NB4 (cell line): ENCODE measurements around the gene UGGT2.
"Not testable (repeated sequence)": the region's sequence is repeated elsewhere in the genome, so short reads cannot be mapped to it uniquely, and the experiment has no call there.

Experiments
- DNase-seq: peaks from one replicate; pipeline ENCODE4 v3.0.0; 2010; ENCODE audit warnings: low read depth
- H3K4me3 ChIP-seq: one replicate; pipeline ENCODE4 v1.5.1; 2011; ENCODE audit warnings: mild to moderate bottlenecking, low read depth, low read length, moderate library complexity
- MYC ChIP-seq: IDR thresholded peaks from 2 replicates; pipeline ENCODE4 v1.6.1; 2011; ENCODE audit warnings: low read depth, low read length
- POLR2A ChIP-seq: IDR thresholded peaks from 2 replicates; pipeline ENCODE4 v1.6.1; 2011; ENCODE audit warnings: mild to moderate bottlenecking; ENCODE audit not compliant: insufficient read length; ENCODE audit errors: extremely low read depth
- TF ChIP-seq, protein P1 (sequence below): IDR thresholded peaks from one replicate; pipeline ENCODE4 v1.5.1; 2012; ENCODE audit warnings: low read depth, low read length
- TF ChIP-seq, protein P2 (sequence below): IDR thresholded peaks from 2 replicates; pipeline ENCODE4 v1.6.1; 2011; ENCODE audit warnings: low read depth, low read length

The UGGT2 gene

DNA sequence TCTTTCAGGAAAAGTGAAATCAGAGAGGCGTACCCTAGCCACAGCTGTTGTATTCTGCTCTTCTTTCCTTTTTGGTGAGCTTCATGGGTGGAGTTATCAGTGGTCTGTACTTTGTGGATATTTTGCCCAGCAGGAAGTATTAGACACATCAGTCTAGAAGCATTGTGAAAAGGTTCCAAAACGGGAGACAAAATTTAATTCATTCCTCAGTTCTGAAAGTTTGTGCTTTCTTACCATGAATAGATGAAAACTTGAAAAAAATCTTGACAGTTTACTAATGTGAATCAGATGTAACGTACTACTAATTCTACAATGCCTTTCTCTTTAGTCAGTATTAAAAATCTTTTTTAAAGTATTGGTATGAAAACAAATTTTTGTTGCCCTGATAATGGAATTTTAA, 259.4 kb downstream of the UGGT2 start:
- no peak for TF ChIP-seq POLR2A
- TF ChIP-seq, protein P1, sequence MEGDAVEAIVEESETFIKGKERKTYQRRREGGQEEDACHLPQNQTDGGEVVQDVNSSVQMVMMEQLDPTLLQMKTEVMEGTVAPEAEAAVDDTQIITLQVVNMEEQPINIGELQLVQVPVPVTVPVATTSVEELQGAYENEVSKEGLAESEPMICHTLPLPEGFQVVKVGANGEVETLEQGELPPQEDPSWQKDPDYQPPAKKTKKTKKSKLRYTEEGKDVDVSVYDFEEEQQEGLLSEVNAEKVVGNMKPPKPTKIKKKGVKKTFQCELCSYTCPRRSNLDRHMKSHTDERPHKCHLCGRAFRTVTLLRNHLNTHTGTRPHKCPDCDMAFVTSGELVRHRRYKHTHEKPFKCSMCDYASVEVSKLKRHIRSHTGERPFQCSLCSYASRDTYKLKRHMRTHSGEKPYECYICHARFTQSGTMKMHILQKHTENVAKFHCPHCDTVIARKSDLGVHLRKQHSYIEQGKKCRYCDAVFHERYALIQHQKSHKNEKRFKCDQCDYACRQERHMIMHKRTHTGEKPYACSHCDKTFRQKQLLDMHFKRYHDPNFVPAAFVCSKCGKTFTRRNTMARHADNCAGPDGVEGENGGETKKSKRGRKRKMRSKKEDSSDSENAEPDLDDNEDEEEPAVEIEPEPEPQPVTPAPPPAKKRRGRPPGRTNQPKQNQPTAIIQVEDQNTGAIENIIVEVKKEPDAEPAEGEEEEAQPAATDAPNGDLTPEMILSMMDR = no peak
- no peak for TF ChIP-seq MYC
- TF ChIP-seq, protein P2, sequence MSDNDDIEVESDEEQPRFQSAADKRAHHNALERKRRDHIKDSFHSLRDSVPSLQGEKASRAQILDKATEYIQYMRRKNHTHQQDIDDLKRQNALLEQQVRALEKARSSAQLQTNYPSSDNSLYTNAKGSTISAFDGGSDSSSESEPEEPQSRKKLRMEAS = no peak
- DNase-seq = no peak
- no peak overlapping the region for H3K4me3 ChIP-seq

- DNase-seq = no peak
- TF ChIP-seq MYC (no peak), POLR2A (no peak)
- TF ChIP-seq, protein P1 = no peak
- TF ChIP-seq, protein P2 = no peak
- H3K4me3 ChIP-seq = no peak overlapping the region
Measured at GRCh38 chr13:95793018-95793555, 260.1 kb downstream of the UGGT2 start.

DNA sequence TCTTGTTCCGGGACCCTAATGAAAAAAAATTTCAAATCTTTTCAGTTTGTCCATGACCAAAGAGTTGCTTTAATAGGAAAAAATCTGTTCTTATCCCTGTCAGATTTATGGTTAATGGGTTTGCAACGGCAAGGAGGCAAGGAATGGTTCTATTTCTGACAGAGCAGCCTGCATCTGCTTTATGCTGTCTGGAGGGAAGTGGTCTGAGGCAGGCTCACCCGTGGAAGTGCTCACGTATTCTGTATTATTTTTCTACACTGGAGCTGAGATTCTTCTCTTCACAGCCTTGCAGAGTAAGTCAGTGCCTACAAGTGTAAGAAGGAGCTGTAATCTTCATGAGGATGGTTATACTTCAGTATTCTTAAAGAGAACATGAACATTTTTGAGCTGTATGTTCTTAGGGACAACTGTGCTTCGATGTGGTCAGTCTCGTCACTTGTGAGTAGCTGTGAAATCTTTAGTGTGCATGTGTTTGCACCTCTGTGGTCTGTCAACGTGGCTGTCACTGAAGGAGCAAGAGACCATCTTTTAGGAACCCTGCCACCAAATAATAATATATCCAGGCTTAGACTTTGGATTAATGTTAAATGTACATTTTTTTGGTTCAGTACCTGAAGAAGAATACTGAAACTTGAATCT, 262.0 kb downstream of the UGGT2 start:
- TF ChIP-seq MYC (no peak), POLR2A (no peak)
- TF ChIP-seq, protein P2 = no peak
- TF ChIP-seq, protein P1 = no peak
- no peak overlapping the region for H3K4me3 ChIP-seq
- no peak for DNase-seq

DNA sequence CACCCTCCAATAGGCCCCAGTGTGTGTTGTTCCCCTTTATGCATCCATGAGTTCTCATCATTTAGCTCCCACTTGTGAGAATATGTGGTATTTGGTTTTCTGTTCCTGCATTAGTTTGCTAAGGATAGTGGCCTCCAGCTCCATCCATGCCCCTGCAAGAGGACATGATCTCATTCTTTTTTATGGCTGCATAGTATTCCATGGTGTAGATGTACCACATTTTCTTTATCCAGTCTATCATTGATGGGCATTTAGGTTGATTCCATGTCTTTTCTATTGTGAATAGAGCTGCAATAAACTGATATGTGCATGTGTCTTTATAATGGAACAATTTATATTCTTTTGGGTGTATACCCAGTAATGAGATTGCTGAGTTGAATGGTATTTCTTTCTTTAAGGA, 263.9 kb downstream of the UGGT2 start:
- H3K4me3 ChIP-seq, DNase-seq: not testable (repeated sequence)

- DNase-seq = no peak
- no peak overlapping the region for H3K4me3 ChIP-seq
- TF ChIP-seq MYC (no peak), POLR2A (no peak)
- TF ChIP-seq, protein P2 = no peak
- TF ChIP-seq, protein P1 = no peak
Measured at GRCh38 chr13:95788100-95788463, 265.1 kb downstream of the UGGT2 start.

DNA sequence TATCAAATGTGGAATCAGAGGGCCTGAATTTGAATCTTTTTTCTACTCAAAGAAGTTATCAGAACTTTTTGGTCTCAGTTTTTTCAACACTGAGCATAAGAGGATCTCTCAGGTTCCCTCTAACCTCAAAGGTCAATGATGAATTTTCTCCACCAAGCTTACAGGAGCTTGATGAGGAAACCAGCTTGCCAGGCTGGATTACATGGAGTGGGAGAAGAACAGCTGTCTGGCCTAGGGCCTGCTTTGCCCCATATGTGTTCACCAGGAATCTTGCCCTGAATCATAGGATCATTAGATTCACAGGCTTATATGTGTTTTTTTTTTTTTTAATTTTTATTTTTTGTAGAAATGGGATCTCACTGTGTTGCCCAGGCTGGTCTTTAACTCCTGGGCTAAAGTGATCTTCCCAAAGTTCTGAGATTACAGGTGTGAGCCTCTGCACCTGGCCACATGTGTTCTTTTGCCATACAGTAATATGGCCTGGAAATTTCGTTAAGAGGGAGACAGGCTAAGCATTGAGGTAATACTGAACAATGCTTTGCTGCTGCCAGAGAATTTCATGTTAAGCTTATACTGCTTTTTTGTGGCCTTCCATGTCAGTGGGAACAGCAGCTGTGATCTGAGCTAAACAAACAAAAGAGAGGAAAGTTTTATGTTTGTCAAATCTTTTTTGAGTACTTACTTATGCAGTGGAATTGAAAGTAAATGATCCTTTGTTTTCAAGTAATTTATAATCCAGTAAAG, 265.7 kb downstream of the UGGT2 start:
- no peak overlapping the region for H3K4me3 ChIP-seq
- DNase-seq = no peak
- TF ChIP-seq POLR2A (no peak), MYC (no peak)
- TF ChIP-seq, protein P1 = no peak
- TF ChIP-seq, protein P2 = no peak
